AG09309 (cell line): ENCODE measurements around the gene HIBCH.

Experiments used
- DNase-seq: peaks from one replicate; pipeline ENCODE4 v3.0.0-alpha.2; 2010; ENCODE audit warnings: low read depth
- H3K4me3 ChIP-seq: 2 replicates; pipeline ENCODE4 v1.5.1; 2011; ENCODE audit warnings: mild to moderate bottlenecking, low read depth, low read length, moderate library complexity; ENCODE audit not compliant: control insufficient read depth
- CTCF ChIP-seq: IDR thresholded peaks from 2 replicates; pipeline ENCODE4 v1.5.1; 2011; ENCODE audit warnings: mild to moderate bottlenecking, low read depth, low read length, inconsistent platforms; ENCODE audit not compliant: insufficient read depth, control insufficient read depth; ENCODE audit errors: missing control alignments

HIBCH gene

GRCh38 chr2:190178066-190178722 lies 141.4 kb downstream of the HIBCH start:
- TF ChIP-seq CTCF: no peak
- no peak overlapping the region for H3K4me3 ChIP-seq
- no peak for DNase-seq

- DNase-seq: no peak
- no peak overlapping the region for H3K4me3 ChIP-seq
- no peak for TF ChIP-seq CTCF
Observed at GRCh38 chr2:190177249-190178040, 142.2 kb downstream of the HIBCH start.

GRCh38 chr2:190173392-190173791 lies 146.2 kb downstream of the HIBCH start:
- no peak for DNase-seq
- H3K4me3 ChIP-seq: no peak overlapping the region
- no peak for TF ChIP-seq CTCF

GRCh38 chr2:190170673-190171072 lies 149.0 kb downstream of the HIBCH start:
- no peak overlapping the region for H3K4me3 ChIP-seq
- no peak for DNase-seq
- TF ChIP-seq CTCF: no peak

DNA sequence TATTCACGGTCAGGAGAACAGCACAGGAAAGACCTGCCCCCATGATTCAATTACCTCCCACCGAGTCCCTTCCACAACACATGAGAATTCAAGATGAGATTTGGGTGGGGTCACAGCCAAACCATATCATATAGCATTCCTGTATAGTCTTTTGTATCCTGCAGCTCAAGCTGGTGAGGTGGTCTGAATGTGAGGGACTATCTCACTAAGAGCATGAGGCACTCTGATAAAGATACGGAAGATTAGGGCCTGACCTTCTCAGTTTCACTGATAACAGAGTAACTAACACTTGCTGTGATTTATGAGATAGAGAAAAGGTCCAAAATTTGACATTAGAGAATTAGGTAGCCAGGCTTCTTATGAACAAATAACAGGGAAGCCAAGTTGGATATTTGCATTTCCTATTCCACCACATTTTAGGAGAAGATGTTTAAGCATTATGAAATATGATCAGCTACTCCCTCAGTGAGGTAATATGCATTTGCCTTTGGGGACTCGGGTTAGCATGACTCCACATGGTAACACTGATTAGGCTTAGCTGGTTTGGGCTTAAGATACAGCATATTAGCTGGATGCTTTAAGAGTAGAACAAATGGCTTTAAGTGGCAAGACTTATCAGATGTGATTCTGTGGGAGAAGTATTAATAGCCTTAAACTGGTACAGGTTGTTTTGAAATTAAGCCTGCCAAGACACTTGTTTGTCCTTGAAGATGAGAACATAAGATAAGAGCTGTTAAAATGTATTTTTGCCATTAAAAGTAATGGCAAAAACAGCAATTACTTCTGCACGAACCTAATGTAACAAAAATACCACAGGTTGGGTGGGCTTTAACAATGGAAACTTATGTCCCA lies 150.2 kb downstream of the HIBCH start:
- no peak for TF ChIP-seq CTCF
- DNase-seq: no peak

GRCh38 chr2:190167702-190168101 lies 151.9 kb downstream of the HIBCH start:
- no peak for DNase-seq
- TF ChIP-seq CTCF: no peak
- no peak overlapping the region for H3K4me3 ChIP-seq

More for the DNA sequence above, 150.2 kb downstream of the HIBCH start:
- H3K4me3 ChIP-seq: no peak overlapping the region
